ENCODE measurements around the gene SMIM38.

GRCh38 chr11:69199583-69200315, 44.0 kb downstream of the SMIM38 start:
- TF ChIP-seq CTCF (IDR thresholded peaks at IDR 0.05; ENCODE audit: low read length) (no peak), EZH2 (IDR thresholded peaks at IDR 0.05; ENCODE audit: borderline replicate concordance, low read length) (no peak)
